ENCODE data around the gene PDGFC. TPM values are rescaled to one million over a fixed set of nuclear protein-coding genes. Genes with fewer than 3 reads are reported as not detected.

PDGFC gene
- total and polyA plus RNA-seq, 2 of the 13 experiments (the other 11 are each of a cell fraction or from before 2014, with no cell fraction given): 4.6 to 9.1 TPM

GRCh38 chr4:156931267-156931666 lies 40.3 kb downstream of the PDGFC start (continued):
- TF ChIP-seq CERS6 (CRISPR knock-in tag; IDR thresholded peaks at IDR 0.05) (no peak), STAT6 (CRISPR knock-in tag; IDR thresholded peaks at IDR 0.05; ENCODE audit: borderline replicate concordance) (no peak), FOXO1 (CRISPR knock-in tag; IDR thresholded peaks at IDR 0.05) (0 out of 2 replicates have a peak, but pooled peaks have one; percentile 29), SKI (IDR thresholded peaks at IDR 0.05; ENCODE audit: partially characterized antibody) (no peak), PITX1 (CRISPR knock-in tag; IDR thresholded peaks at IDR 0.05) (no peak), SYNCRIP (IDR thresholded peaks at IDR 0.05; ENCODE audit: insufficient read depth, low read depth, low read length) (no peak), FOXJ3 (CRISPR knock-in tag; IDR thresholded peaks at IDR 0.05; ENCODE audit: borderline replicate concordance) (peak; percentile 36; the same call in 1 of the 2 replicates), REST (IDR thresholded peaks at IDR 0.05; ENCODE audit: borderline replicate concordance in 1 of 2, low read depth in 1 of 2, low read length in 2 of 2) (no peak), SALL1 (CRISPR knock-in tag; IDR thresholded peaks at IDR 0.05) (peak; percentile 14; the same call in 1 of the 2 replicates), HOXA7 (CRISPR knock-in tag; IDR thresholded peaks at IDR 0.05) (no peak), NFIC (IDR thresholded peaks at IDR 0.05; ENCODE audit: low read length) (peak; percentile 73; the same call in 1 of the 2 replicates), POLR2AphosphoS5 (IDR thresholded peaks at IDR 0.05; ENCODE audit: low read depth, low read length) (no peak), ZNF607 (CRISPR knock-in tag; IDR thresholded peaks at IDR 0.05; ENCODE audit: borderline replicate concordance) (no peak), RARA (CRISPR knock-in tag; IDR thresholded peaks at IDR 0.05) (0 out of 2 replicates have a peak, but pooled peaks have one; percentile 18), NR3C1 (CRISPR knock-in tag; IDR thresholded peaks at IDR 0.05) (no peak), HDAC1 (CRISPR knock-in tag; IDR thresholded peaks at IDR 0.05) (no peak), KLF6 (CRISPR knock-in tag; IDR thresholded peaks at IDR 0.05) (no peak)

All from HepG2 (cell line).